IMR-90 (cell line): ENCODE measurements around the gene RYK.

ENCODE experiments used
- BHLHE40 ChIP-seq: fragments of 150-350 bp; IDR thresholded peaks from 2 replicates; pipeline ENCODE4 v1.6.1; 2016; ENCODE audit warnings: mild to moderate bottlenecking, low read depth, low read length
- CEBPB ChIP-seq: IDR thresholded peaks from 2 replicates; pipeline ENCODE4 v1.6.1; 2012; ENCODE audit warnings: low read depth, low read length, improper control_type of control experiment
- MXI1 ChIP-seq: IDR thresholded peaks from 2 replicates; pipeline ENCODE4 v1.6.1; 2012; ENCODE audit warnings: low read depth, mild to moderate bottlenecking, low read length, moderate library complexity, borderline replicate concordance
- POLR2A ChIP-seq: IDR thresholded peaks from 2 replicates; pipeline ENCODE4 v1.6.1; 2012; ENCODE audit warnings: mild to moderate bottlenecking, low read depth, low read length
- RAD21 ChIP-seq: IDR thresholded peaks from 2 replicates; pipeline ENCODE4 v1.6.1; 2012; ENCODE audit warnings: low read length, improper control_type of control experiment
- TF ChIP-seq, protein P1 (sequence below): conservative IDR thresholded peaks from 2 replicates; pipeline ENCODE4 v1.5.1; 2012; ENCODE audit warnings: mild to moderate bottlenecking, low read depth, low read length, improper control_type of control experiment

DNA sequence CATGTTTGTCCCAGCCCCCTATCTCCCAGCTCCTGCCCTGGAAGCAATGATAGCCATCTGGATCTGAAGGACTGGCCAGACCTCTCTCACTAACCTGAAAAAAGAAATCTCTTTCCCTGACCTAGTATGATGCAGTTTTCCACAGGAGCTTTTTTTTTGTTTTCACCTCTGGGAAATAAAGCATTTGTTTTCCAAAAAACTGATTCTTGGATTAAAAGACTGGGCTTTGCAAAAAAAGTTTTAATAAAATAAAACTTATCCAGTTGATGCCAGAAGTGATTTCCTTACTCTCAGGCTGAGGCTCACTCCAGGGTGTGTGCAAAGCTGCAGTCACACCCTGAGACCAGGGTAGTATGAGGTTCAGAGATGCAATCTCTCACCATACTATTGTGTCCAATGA, 104.0 kb downstream of the RYK start:
- no peak for TF ChIP-seq POLR2A
- TF ChIP-seq, protein P1, sequence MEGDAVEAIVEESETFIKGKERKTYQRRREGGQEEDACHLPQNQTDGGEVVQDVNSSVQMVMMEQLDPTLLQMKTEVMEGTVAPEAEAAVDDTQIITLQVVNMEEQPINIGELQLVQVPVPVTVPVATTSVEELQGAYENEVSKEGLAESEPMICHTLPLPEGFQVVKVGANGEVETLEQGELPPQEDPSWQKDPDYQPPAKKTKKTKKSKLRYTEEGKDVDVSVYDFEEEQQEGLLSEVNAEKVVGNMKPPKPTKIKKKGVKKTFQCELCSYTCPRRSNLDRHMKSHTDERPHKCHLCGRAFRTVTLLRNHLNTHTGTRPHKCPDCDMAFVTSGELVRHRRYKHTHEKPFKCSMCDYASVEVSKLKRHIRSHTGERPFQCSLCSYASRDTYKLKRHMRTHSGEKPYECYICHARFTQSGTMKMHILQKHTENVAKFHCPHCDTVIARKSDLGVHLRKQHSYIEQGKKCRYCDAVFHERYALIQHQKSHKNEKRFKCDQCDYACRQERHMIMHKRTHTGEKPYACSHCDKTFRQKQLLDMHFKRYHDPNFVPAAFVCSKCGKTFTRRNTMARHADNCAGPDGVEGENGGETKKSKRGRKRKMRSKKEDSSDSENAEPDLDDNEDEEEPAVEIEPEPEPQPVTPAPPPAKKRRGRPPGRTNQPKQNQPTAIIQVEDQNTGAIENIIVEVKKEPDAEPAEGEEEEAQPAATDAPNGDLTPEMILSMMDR, result no peak
- no peak for TF ChIP-seq MXI1
- no peak for TF ChIP-seq CEBPB
- TF ChIP-seq RAD21, result no peak
- no peak for TF ChIP-seq BHLHE40
